Measurements from ENCODE around the gene AVEN.

DNA sequence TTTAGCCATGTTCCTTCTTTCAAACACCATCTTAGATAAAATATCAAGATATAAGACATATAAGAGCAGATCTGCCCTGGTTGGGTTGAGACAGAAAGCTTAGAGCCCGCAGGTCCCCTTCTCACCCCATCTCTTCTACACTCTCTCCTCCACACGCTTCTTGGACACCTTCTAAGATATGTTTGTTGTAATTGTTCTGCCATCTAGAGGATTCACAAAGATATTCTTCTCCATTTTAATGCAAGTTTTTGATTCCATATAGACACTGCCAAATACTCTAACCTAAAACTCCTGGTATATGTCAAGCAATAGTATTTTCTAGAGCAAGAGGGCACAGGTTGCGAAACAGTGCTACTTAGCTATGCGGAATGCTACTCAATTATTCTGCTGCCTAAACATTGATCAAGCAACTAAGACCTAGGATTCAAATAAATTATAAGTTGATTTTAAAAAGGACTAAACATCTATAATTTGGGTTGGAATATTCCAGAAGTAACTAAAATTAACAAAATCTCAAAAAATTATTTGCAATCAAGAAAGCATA lies 63.9 kb downstream of the AVEN start:
- TF ChIP-seq, protein P1, sequence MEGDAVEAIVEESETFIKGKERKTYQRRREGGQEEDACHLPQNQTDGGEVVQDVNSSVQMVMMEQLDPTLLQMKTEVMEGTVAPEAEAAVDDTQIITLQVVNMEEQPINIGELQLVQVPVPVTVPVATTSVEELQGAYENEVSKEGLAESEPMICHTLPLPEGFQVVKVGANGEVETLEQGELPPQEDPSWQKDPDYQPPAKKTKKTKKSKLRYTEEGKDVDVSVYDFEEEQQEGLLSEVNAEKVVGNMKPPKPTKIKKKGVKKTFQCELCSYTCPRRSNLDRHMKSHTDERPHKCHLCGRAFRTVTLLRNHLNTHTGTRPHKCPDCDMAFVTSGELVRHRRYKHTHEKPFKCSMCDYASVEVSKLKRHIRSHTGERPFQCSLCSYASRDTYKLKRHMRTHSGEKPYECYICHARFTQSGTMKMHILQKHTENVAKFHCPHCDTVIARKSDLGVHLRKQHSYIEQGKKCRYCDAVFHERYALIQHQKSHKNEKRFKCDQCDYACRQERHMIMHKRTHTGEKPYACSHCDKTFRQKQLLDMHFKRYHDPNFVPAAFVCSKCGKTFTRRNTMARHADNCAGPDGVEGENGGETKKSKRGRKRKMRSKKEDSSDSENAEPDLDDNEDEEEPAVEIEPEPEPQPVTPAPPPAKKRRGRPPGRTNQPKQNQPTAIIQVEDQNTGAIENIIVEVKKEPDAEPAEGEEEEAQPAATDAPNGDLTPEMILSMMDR (IDR thresholded peaks at IDR 0.05), result no peak
- no peak for TF ChIP-seq POLR2AphosphoS5 (IDR thresholded peaks at IDR 0.05)

Measured in breast epithelium (tissue), 3 donors.